Mammary epithelial cell (primary cell): ENCODE measurements around the gene RARB.

Source experiments
- CTCF ChIP-seq, 2 donors: IDR thresholded peaks in 1 of 2; conservative IDR thresholded peaks in 1 of 2; 2 replicates each; pipeline ENCODE4 v1.5.1; 2011 to 2012; ENCODE audit warnings: inconsistent platforms in 2 of 2, low read length in 2 of 2, mild to moderate bottlenecking in 2 of 2, control low read depth in 1 of 2, low read depth in 1 of 2; ENCODE audit not compliant: insufficient read depth in 1 of 2; ENCODE audit errors: extremely low read depth in 1 of 2
- EZH2 ChIP-seq: IDR thresholded peaks from 2 replicates; pipeline ENCODE4 v1.6.1; 2012; ENCODE audit warnings: low read length, inconsistent platforms, borderline replicate concordance

GRCh38 chr3:25489858-25490593 lies 62.0 kb downstream of the RARB start:
- TF ChIP-seq CTCF (conservative IDR thresholded peaks at IDR 0.05 in 1 of 2, IDR thresholded peaks at IDR 0.05 in 1 of 2; ENCODE audit: extremely low read depth in 1 of 2, insufficient read depth in 1 of 2, low read depth in 1 of 2, low read length in 2 of 2) (no peak), EZH2 (no peak)
